Measurements from ENCODE around the gene GPS1. TPM values are rescaled to one million over a fixed set of nuclear protein-coding genes. Genes with fewer than 3 reads are reported as not detected.

GPS1 gene
- polyA plus RNA-seq, 1 donor: 102 TPM

- no peak for DNase-seq
Measured at GRCh38 chr17:82101301-82101715, 49.6 kb downstream of the GPS1 start.

DNA sequence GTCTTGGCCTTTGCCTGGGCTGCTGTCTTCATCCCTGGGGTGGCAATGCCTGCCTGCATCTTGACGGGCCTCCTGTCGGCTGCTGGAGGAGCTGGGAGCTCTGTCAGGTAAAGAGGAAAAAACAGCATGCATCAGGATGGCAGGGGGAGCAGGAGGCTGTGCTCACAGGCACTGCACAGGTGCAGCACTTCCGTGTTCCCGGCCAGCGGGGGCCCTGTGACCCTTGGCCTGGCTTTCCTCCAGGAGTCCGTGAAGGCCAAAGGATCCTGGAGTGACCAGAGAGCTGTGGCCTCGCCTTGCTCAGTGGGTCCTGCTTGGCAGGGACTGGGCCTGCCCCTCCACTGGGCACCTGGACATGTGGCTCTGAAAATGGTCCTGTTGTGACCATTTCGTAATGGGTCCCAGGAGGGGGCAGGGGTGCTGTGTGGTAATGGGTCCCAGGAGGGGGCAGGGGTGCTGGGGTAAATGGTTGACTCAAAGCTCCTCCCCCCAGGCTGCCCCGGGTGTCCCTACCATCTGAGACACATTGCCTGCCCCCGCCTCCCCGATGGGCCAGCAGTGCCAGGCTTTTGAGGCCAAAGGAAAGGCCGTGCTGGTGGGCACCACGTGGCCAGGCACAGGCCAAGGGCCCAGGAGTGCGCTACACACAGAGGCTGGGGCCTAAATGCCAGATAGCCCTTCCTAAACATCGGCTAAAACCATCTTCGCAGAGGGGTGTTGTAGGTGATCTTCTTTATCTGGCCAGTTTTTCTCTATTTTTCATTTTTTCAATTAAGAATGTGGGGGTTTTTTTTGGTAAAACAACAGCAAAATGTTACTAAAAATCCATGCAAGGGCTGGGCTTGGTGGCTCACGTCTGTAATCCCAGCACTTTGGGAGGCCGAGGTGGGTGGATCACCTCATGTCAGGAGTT is 50.3 kb downstream of the GPS1 start:
- DNase-seq: no peak

- no peak for DNase-seq
Measured at GRCh38 chr17:82103553-82104451, 52.1 kb downstream of the GPS1 start.

- DNase-seq: no peak
Measured at GRCh38 chr17:82104797-82105416, 53.2 kb downstream of the GPS1 start.

DNA sequence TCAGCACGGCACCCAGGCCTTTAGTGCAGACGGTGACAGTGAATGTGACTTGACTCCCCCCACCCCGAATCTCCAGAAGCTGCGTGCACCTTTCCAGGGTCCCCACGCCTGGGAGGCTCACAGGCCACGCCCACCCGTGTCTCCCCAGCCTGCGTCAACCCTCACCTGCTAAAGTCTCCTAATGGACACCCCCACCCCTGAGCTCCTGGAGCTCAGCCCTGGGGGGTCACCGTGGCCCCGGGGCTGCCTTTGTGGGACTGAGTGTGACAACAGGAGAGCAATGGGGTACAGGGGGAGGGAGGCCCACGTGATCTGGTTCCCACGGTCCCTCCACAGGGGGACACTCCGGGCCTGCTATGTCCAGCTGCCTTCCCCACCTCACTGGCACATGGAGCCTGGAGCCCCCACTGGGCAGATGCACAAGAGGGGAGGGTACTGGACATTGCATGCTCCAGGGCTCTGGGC is 53.8 kb downstream of the GPS1 start:
- DNase-seq: no peak

DNA sequence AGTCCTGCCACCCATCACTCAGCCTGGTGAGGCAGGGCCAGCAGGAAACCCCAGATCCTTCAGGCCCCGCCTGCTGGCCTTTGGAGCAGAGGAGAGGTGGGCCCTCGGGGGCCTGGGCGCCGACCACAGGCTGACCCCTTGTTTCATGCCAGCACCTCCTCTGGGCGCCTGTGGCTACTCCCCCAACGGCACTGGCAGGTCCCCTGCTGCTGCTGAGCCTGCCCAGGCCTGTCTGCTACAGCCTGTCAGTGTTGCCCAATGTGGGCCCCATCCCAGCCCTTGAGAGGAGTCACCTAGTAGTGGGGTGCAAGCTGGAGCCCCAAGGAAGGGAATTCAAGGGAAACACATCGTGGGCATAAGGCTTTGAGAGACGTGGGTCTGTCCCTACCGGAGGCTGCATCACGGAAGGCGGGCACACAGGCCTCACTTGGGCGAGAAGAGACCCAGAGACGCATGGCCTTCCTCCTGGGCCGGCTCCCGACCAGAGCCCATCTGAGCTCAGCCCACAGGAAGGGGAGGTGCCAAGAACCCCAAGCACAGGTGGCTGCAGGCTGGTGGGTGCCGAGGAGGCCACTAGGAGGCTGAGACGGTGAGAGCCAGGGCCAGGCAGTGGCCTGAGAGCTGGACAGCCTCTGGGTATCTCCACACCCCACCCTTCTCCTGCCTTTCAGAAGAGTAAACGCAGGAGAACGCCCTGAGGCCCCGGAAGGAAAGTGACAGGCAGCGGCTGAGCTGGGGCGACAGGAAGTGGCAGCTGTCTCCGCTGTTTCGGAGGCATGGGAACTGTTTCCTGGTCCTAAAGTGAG is 54.4 kb downstream of the GPS1 start:
- no peak for DNase-seq

DNA sequence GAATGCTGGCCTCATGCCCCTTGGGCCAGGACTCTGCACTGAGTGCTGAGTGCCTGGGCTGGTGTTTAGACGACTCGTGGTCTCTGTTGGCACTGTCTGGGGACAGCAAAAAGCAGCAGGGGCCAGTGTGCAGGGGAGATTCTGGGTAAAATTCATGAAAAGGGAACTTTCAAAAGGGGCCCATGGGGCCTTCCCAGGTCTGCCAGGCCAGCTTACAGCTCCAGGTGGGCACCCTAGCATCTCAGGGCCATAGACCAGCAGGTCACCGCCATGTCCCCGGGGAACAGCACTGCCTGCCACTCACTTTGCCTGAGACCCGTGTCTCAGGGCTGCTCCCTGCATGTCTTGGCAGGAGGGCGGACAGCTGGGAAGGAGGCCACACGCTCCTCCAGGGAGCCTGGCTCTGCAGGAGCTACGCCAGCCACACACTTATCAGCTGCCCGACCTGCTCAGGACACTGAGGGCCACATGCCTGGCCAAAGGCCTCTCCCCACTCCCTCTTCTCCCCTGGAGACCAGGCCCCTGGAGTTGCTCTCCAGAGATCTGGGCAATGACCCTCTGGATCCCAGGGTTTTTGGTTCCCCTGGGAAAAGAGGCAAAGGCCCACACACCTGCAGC is 55.1 kb downstream of the GPS1 start:
- DNase-seq: no peak

Other genes starting within 250 kb of the GPS1 start
- 9.2 TPM for gene GCGR, start 247.7 kb upstream of the GPS1 start, polyA plus RNA-seq (ENCODE audit: insufficient read length)
- gene MCRIP1, start 218.6 kb upstream of the GPS1 start, polyA plus RNA-seq (ENCODE audit: insufficient read length): 65.0 TPM
- 0.22 TPM for gene PPP1R27, start 216.8 kb upstream of the GPS1 start, polyA plus RNA-seq (ENCODE audit: insufficient read length)
- 425 TPM for gene P4HB, start 191.4 kb upstream of the GPS1 start, polyA plus RNA-seq (ENCODE audit: insufficient read length)
- 149 TPM for gene ARHGDIA, start 180.6 kb upstream of the GPS1 start, polyA plus RNA-seq (ENCODE audit: insufficient read length)
- 70.2 TPM for gene ALYREF, start 160.3 kb upstream of the GPS1 start, polyA plus RNA-seq (ENCODE audit: insufficient read length)
- gene ANAPC11, start 160.2 kb upstream of the GPS1 start, polyA plus RNA-seq (ENCODE audit: insufficient read length): 62.1 TPM
- 0.90 TPM for gene NPB, start 149.7 kb upstream of the GPS1 start, polyA plus RNA-seq (ENCODE audit: insufficient read length)
- gene PCYT2, start 140.5 kb upstream of the GPS1 start, polyA plus RNA-seq (ENCODE audit: insufficient read length): 41.5 TPM
- gene SIRT7, start 133.7 kb upstream of the GPS1 start, polyA plus RNA-seq (ENCODE audit: insufficient read length): 15.0 TPM
- gene MAFG, start 124.2 kb upstream of the GPS1 start, polyA plus RNA-seq (ENCODE audit: insufficient read length): 12.1 TPM
- 19.9 TPM for gene PYCR1, start 114.6 kb upstream of the GPS1 start, polyA plus RNA-seq (ENCODE audit: insufficient read length)
- gene MYADML2, start 104.7 kb upstream of the GPS1 start, polyA plus RNA-seq (ENCODE audit: insufficient read length): 0.18 TPM
- gene NOTUM, start 90.7 kb upstream of the GPS1 start, polyA plus RNA-seq (ENCODE audit: insufficient read length): 2.2 TPM
- gene ASPSCR1, start 74.3 kb upstream of the GPS1 start, polyA plus RNA-seq (ENCODE audit: insufficient read length): 25.3 TPM
- gene CENPX, start 29.0 kb upstream of the GPS1 start, polyA plus RNA-seq (ENCODE audit: insufficient read length): 34.4 TPM
- gene LRRC45, start 28.6 kb upstream of the GPS1 start, polyA plus RNA-seq (ENCODE audit: insufficient read length): 10.4 TPM
- gene RAC3, start 20.2 kb upstream of the GPS1 start, polyA plus RNA-seq (ENCODE audit: insufficient read length): 10.1 TPM
- gene DCXR, start 14.2 kb upstream of the GPS1 start, polyA plus RNA-seq (ENCODE audit: insufficient read length): 69.8 TPM
- 37.3 TPM for gene RFNG, start 87 bp upstream of the GPS1 start, polyA plus RNA-seq (ENCODE audit: insufficient read length)
- 74.1 TPM for gene DUS1L, start 13.9 kb downstream of the GPS1 start, polyA plus RNA-seq (ENCODE audit: insufficient read length)
- gene FASN, start 46.3 kb downstream of the GPS1 start, polyA plus RNA-seq (ENCODE audit: insufficient read length): 34.3 TPM
- 73.9 TPM for gene CCDC57, start 160.9 kb downstream of the GPS1 start, polyA plus RNA-seq (ENCODE audit: insufficient read length)
- gene SLC16A3, start 177.1 kb downstream of the GPS1 start, polyA plus RNA-seq (ENCODE audit: insufficient read length): 5.6 TPM
- gene CSNK1D, start 221.8 kb downstream of the GPS1 start, polyA plus RNA-seq (ENCODE audit: insufficient read length): 125 TPM

Measured in left kidney (tissue), 2 donors.